HG03175 (cell line): ENCODE results near the gene SULT4A1.

Source experiments
- ATAC-seq: cut with Tn5 transposase; IDR thresholded peaks from one replicate; pipeline ENCODE4 v1.9.1; 2021; ENCODE audit warnings: mild to moderate bottlenecking, moderate library complexity; ENCODE audit not compliant: unreplicated experiment

Gene SULT4A1

GRCh38 chr22:43829904-43830851 lies 32.1 kb downstream of the SULT4A1 start:
- ATAC-seq: no peak

- ATAC-seq: no peak
These were observed 33.1 kb downstream of the SULT4A1 start for GRCh38 chr22:43828998-43829782.

DNA sequence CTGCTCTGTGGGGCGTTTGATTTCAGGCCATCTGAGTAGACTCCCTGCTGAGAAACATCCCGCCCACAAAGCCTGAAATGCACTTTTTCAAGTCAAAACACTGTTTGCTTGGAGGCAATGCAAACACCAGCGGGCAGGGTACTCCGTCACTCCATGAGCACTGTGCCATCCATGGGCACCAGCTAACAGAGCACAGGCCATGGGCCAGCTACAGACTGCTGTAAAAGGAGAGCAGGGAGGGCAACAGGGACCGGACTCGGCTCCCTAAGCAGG lies 33.7 kb downstream of the SULT4A1 start:
- ATAC-seq: no peak

DNA sequence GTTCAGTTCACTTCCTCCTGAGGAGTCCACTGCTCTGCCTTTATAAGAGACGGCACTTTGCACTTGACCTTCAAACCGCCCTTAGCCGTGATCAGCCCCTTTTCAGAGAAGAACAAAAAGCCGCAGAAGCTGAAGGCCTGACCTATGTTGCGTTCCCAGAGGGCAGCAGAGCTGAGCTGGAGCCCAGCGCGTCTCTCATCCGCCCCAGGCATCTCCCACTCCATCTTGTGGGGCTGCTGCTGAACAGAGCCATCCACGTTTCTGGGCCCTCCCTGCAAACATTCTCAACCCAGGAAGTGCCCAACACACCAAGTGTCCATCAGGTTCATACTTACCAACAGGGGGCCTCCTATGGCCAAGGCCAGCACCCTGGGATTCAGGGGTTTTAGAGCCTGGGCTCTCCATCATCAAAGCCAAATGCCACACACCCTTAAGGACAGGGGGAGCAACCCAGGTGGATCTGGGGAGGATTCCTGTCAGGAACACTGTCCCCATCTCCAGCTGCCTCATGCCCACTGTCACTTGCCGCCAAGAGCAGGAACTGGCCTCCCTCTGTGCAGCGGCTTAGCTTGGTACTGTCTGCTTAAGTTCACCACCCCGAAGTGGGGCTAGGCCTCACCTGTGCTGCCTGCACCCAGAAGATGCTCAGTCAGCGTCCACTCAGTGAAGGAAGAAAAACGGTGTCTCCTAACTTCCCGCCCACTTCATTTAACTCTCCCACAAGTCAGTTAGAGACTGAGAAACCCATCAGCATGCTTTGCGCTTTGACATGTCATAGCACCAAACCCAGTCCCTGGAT lies 34.2 kb downstream of the SULT4A1 start:
- ATAC-seq: no peak

DNA sequence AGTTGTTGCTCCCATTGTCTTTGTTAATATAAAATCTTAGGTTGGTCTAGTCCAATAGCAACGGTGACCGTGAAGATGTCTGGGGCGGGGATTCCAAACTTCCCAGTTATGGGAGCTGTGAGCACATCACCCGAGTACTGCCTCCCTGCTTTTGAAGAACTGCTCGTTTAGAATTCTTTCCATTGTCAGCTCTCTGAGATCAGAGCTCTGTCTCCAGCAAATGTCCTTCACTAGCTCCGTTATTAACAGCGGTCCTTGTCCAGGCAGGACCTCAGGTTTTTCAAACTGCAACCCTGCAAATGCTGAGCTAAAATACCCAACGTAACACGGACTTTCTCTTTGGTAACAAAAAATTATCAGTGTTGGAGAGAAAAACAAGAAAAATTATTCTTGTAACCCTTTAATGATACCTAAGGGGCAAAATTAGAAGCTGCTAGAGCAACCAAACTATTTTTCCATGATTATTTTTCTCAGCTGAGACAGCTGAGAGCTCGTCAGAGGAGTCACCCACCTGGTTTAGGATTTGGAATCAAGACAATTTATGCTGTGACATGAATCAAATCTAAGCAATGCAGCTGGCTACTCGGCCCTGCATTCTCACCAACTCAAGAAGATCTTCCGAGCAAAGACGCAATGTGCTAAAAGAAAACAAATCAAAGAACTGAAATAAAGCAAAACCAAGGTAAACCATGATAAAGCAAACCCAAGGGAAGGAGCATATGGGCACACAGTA lies 35.1 kb downstream of the SULT4A1 start:
- no peak for ATAC-seq

DNA sequence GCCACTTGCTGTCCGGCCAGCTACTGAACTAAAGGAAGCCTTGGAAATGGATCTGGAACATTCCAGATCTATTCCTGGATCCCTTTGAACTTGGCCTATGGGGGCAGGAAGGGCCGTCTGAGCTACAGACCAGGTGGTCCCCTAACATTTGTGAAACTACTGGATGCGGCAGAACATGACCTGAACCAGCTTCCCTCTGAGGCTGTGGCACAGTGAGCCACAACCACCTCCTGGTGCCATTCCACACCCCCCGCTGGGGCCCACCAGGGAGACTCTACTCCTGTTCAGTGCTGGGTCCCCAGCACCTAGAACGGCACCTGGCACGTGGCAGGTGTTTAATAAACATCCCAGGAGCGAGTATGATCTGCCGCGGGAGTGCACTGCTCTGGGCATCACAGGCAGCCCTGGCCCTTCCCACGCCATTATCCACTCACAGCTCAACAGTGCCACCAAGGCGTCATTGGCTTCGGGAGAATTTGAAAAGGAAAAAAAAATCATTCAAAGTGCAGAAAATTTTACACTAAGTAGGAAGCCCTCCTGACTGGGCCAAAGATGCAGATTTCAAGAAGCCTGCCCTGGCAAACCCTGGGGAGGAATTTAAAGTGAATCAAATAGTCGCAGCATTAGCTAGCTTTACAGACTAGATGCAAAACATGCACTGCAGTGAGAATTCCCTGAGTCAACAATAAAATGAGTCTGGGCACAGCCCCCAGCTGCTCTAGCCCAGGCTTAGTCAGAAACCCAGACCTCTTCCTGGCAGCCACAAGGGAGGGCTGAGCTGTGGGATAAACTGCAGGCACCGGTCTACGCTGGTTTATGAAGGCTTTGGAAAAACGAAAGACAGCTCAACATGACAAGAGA lies 35.9 kb downstream of the SULT4A1 start:
- no peak for ATAC-seq

- ATAC-seq: no peak
These were observed 36.7 kb downstream of the SULT4A1 start for GRCh38 chr22:43825651-43826050.

DNA sequence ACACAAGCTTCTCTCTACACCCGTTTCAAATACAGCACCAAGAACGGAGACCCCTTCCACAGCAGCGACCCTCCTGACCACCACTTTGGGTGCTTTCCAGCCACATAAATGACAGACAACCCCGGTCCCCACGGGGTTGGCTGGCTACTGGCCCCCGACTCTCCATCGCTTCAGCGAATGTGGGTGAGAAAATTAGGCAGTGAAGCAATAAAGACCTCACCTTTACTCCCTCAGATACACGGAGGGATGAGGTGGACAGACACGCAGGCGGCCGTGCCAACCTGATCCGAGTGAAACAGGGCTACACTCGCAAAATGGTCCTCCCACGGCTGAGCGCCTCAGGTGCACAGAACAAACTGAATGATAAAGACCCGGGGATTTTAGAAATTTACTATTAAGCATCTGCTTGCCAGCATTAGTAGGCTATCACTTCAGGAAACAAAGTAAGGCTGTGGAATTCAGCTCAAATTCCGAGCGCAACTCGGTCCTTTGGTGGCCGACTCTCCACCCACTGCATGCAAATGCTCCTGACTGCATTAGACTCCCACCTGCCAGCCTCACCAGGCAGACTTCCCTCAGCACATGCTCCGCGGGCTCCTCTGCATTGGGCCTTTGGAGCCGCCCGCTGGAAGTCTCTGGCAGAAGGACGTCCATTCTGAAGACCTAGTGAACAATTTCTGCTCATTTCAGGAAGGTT lies 37.4 kb downstream of the SULT4A1 start:
- ATAC-seq: no peak

DNA sequence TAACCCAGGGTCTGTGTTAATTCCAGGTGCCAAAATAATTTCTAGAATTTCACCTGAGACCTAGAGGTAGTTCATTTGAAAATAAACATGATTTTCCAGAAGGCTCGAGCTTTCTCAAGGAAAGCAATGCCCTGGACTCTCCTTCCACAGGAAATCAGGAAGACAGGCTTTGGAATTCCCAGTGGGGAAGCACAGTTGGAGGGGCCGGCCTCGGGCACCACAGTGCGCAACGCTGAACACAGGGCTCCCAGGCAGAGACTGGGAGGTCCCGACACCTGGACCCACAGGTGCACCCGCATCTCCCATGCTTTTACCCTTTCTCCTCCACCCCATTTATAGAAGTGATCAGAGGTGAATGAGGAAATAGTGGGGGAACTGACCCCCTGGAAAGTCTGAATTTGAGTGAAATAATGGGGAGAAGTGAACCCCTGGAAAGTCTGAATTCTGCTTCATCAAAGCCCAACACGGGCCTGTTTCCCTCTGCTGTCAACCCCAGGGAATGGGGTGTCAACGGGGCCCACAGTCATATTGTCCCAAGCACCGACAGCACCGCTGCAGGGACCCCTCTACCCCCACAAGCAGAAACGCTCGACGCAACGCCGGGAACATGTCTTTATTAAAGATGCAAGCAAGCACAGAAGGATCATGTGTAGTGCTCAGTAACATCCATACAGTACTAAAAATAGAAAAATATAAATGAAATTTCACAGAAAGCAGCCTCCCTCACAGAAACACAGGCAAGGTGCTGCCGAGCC lies 38.2 kb downstream of the SULT4A1 start:
- ATAC-seq: no peak

DNA sequence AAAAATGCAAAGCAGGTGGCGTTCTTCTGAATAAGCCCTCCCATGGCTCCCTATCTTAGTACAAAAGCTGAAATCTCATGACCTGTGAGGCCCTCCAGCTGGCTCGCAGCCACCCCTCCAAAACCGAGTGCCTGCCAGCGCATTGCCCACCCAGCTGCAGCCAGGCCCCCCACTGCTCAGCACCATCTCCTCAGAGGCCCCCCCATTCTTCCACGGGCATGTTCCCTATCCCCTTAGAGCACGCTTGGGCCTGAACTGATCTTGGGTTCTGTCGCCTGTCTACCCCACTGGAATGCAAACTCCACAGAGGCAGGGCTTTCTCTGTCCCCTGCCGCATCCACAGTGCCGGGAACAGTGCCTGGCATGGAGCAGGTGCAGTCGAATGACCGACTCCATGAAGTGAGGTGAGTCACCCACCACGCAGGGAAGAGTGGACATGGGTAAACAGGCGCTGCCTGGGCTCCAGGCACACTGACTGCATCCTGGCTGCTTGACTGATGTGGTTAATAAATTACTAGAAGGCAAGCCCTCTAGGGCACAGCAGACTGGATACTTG lies 38.9 kb downstream of the SULT4A1 start:
- no peak for ATAC-seq

- no peak for ATAC-seq
These were observed 40.5 kb downstream of the SULT4A1 start for GRCh38 chr22:43821606-43822425.

GRCh38 chr22:43820651-43821305 lies 41.5 kb downstream of the SULT4A1 start:
- no peak for ATAC-seq

GRCh38 chr22:43819931-43820640 lies 42.2 kb downstream of the SULT4A1 start:
- ATAC-seq: no peak

DNA sequence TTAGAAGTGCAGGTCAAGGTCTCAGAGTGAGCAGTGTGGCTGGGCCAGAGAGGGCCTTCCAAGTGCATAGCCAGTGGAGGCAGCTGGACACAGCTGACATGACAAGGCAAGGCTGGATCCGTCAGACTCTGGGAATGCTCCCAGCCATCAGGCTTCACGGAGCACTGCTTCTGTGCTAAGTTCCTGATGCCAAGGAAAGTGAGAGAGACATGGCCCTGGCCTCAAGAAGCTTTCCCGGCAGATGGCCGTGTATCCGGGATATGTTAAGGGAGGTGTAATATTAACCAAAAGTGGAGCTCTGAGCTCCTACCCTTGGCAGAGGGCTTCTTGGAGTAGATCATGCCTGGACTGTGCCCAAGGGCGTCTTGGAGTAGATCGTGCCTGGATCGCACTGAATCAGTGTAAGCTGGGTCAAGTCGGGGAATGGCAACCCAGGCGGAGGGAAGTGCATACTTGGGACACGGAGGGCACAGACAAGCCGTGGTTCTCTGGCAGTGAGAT lies 42.8 kb downstream of the SULT4A1 start:
- no peak for ATAC-seq

GRCh38 chr22:43818981-43819380 lies 43.3 kb downstream of the SULT4A1 start:
- no peak for ATAC-seq

- ATAC-seq: no peak
These were observed 44.9 kb downstream of the SULT4A1 start for GRCh38 chr22:43817402-43817801.
